Endothelial cell of hepatic sinusoid (primary cell): ENCODE data around the gene TMEM151A.

Experiments
- in situ Hi-C: cut with HindIII; loops from 2 replicates; pipeline ENCODE4 v1.10.0; 2017; ENCODE audit warnings: low sequenced_read_pairs

The TMEM151A gene

DNA sequence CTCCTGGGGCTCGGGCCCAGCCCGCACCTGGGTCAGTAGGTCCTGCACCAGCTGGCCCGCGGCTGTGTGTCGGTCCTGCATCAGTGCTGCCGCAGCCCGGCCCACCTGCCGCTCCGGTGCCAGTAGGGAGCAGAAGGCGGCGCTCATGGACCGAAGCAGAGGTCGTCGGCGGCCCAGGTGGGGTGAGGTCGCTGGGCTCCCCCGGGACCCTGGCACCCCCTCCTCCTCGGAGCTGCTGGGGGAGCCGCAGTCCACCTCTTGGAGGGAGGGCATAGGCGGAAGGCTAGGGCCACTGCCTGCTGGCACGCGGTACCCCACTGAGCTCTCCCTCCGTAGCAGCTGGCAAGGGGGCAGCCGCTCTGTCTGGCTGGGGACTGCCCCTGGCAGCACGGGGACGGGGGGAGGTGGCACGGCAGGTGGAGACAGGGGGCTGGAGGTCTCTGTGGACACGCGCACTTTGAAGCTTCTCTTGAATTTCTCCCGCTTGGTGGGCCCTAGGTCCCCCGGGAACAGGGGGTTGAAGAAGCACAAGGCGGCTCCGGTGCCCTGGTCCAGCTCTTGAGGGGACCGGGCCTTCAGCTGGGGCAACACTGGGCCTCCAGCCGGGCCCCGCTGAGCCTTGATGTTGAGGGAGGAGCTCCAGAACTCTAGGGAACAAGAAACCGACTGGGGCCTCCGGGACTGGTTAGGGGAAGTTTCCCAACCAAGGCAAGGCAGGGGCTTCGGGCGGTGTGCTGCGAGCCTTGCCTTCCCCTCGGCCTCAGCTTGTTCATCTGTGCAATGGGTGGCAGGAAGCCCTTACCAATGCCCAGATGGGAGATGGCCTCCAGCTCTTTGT is 43.1 kb downstream of the TMEM151A start:
- in situ Hi-C loops: loop anchor here (5.0 kb wide), 2 partner anchors 53 to 97 kb away; no protein-coding TSS in a partner anchor

DNA sequence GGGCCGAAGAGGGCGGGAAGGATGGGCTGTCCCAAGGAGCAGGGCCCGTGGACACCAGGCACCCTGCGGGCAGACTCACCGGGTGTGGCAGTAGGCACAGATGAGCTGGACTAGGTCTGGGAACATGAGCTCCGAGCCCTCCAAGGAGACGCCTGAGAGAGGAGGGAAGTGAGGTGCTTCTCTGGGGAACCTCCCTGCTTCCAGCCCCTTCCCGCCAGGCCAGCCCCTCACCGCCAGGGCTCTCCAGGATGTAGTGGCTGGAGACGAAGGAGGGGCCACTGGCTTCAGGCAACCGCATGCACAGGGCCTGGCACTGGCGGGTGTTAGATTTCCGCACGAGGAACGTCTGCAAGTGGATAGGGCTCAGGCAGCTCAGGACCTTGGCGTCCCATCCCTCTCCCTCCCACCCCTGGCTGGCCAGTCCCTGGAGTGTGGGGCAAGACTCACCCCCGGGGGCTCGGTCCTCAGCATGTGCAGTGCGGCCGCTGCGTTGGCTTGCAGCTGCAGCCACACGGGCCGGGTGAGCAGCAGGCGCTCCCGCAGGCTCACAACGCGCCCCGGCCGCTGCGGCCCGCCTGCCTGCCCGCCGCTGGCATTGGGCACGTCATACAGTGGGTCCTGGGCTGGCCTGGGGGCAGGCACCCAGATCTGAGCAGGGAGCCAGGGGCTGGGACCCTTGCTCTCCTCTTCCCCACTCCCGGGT is 44.0 kb downstream of the TMEM151A start:
- in situ Hi-C loops: no loop called here

DNA sequence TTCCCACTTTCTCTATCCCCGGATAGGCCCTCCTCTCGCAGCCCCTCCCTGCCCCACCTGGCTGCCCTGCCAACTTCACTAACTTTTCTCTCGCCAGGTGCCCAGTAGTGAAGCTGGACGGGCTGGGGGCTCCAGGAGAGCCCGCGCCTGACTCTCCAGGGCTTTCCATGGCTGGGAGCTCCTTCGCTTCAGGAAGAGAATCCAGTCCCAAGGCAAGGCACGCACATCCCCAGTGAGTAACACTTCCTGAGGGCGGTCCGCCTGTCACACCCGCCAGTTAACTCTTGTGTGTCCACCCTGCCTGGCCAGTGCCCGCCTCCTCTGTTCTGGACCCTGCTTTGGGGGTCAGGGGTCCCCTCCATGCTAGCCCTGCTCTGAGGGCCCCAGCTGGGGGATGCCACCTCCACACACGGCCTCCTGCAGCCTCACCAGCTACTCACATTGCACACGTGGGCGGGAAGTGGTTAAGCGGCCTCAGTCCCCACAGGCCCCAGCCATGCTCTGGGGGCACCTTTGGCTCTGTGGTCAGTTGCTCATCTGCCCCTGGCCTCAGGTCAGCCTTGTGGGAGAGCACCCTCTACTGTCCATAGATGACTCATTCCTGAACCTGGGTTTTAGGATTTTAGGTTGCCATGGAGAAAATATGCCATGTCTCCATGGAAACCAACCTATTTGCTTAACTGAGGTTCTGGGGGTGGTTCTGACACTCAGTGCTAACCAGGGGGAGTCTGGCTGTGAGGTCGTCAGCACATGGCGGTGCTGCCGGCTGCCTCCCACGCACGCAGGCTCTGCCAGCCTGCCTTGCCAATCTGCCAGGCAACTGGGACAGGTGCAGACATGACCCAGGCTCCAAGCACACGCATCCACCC is 44.8 kb downstream of the TMEM151A start, which contains the start of gene RIN1:
RIN1 (minus strand) TSS at position 201 of the 869 bp plus-strand sequence; CDS start at position 169, 32 bp downstream.
- in situ Hi-C loops: no loop called here

DNA sequence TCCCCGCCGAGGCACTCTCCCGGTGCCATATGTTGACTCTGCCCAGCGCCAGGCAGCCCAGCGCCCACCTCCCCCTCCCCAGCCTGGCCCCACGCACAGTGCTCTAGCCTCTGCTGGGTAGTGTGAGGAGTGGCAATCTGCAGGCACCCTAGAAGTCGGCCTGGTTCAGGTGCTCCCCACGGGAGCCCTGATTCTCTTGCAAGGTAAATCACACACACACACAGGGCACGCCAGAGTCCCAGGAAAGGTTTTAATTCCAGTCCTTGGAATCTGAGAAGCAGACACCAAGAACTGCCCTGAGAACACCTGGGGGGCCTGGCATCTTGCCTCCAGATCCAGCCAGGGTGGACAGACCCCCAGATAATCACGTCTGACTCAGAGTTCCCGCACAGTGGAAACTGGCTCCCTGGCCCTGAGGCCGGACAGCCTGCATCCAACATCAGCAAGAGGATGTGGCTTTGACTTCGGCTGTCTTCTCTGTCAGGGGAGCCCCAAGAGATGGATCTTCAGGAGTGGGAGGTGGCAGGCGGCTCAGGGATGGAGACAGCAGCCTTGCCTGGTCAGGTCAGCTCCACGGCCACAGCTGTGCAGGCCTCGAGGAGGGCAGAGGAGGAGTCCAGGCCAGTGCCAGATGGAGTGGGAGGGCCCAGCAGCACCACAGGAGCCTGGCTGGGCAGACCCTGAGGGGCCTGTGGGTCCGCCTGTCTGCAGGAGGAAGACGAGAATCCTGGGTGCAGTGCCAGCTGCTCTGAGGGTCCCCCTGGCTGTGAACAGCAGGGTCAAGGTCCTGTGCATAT is 45.6 kb downstream of the TMEM151A start:
- in situ Hi-C loops: no loop called here

DNA sequence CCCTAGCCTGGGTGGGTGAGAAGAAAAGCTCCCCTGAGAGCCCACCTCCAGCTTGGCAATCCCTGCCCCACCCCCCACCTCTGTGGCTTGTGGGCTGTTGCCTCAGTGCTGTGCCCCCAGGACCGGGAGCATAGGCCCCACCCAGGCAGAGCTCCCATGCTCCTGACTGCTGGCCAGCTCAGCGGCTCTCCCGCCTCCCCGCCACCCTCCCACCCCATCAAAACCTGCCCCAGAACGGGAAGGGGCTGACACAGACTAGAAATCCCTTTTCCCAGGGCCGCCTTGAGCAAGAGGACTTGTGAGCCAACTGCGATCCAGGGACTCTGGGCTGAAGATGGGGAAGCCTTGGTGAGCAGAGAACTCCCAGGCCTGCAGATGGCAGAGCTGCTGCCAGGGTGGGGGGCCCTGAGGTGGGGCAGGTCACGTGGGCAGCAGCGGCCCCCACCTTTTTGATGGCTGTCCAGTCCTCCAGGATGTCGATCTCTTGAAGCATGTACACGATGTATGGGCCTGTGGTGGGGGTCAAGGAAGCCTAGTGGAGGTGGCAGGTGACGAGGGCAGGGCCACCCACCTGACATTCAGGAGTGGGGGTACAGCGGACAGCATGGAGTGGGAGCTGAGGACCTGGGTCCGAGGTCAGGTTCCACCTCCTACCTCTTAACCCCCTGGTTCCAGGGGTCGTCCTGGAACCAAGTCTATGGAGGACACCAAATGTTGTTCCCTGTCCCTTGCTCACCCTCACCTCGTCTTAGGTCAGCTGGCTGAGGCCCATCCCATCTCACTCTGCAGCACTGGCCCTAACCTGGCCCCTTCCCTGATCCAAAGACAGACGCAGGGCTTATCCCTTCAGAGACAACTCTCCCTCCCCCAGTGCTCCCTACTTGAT is 46.8 kb downstream of the TMEM151A start:
- in situ Hi-C loops: no loop called here

DNA sequence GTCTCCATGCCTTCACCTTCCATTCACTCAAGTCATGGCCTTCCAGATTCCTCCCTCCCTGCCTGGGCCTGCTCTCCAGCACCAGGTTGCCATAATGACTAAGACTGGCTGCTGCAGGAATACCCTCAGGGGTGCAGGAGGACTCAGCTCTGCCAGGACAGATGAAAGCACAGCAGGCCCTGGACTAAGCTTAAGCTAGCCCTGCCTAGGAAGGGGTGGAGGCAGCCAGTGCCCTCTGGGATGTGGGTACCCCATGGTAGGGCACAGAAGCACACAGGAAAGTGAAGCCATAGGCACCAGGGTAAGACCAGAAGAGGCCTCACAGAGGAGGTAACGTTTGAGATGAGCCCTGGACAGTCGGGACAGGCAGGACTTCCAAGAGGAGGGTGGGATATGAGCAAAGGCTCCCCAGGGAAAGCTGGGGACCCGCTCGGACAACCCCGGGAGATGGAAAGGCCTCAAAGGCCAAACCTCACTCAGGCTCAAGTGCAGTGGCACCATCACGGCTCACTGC is 47.5 kb downstream of the TMEM151A start:
- in situ Hi-C loops: no loop called here

DNA sequence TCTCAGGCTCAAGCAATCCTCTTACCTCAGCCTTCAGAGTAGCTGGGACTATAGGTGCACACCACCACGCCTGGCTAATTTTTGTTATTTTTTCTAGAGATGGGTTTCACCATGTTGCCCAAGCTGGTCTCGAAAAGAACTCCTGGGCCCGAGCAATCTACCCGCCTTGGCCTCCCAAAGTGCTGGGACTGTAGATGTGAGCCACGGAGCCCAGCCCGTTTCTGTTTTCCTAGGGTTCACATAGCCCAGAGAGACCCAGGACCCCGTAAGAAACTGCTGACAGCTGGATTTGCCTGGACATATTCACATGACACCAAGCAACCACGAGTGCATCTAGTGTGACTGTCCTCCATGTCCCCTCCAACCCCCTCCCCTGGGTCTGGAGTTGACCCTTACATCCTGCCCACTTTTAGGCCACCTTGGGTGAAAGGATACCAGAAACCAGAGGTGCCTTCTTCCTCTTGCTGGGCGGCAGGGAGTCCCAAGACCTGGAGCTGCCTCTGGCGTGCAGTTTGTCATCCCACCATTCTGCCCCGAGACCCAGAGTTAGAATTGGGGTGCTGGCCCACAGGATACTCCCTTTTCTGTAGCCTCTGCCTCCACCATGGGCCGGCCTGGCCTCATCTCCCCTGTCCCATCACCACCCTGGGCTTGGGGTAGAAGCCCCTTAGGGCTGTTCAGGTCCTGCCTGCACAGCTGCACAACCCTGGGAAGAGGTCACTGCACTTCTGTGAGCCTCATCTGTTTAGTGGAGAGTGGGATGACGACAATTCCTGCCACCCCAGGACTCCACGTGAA is 48.2 kb downstream of the TMEM151A start:
- in situ Hi-C loops: no loop called here

DNA sequence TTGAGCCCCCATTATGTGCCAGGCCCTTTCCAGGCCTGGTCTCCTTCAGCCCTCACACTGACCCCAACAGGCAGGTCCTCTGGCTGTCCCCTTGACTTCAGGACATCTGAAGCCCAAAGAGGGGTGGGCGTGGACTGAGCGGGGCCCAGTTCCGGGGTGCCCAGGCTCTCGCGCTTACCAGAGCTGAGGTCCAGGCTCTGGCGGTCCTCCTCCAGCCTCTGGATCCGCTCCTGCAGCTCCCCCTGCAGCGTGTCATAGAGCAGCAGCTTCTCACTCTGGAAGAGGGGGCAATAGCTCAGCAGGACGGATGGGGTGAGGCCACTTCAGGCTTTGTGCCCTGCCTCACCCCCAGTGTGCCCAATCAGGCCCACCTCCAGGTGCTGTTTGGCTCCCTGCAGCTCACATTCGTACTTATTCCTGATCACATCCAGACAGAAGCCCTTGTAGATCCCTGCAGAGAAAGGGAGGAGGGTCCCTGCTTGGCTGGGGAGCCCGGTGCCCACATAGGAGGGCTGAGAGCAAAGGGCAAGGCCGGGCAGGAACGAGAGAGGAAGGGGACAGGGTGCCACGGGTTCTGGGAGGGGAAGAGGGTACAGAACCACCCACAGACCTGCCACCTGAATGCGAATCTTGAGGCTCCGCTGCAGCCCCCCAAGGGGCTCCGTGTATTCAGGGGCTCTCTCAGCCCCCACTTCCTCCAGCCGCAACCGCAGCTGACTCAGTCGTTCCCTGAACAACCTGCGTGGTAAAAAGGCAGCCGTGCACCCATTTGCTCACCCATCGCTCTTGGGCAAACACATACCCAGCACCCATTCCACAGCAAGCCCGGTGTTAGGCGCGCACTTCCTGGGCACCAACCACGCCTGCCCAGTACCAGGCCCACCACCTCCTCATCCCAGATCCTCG is 49.2 kb downstream of the TMEM151A start:
- in situ Hi-C loops: no loop called here

DNA sequence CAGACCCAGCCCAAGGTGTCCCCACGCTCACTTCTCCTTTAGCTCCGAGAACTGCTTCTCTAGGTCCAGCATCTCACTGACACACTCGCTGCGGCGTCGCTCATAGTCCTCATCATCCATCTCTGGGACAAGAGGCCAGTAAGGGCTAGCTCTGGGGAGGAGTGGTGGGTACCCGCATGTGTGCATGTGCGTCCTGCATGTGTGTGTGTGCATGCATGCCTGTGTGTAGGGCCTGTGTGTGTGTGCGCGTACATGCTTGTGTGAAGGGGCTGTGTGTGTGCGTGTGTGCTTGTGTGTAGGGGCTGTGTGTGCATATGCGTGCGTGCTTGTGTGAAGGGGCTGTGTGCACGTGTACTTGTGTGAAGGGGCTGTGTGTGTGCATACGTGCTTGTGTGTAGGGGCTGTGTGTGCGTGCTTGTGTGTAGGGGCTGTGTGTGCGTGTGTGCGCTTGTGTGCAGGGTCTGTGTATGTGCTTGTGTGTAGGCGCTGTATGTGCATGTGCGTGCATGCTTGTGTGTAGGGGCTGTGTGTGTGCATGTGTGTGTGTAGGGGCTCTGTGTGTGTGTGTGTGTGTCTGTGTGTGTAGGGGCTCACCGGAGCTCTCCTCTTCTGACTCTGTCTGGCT is 49.9 kb downstream of the TMEM151A start:
- in situ Hi-C loops: no loop called here

DNA sequence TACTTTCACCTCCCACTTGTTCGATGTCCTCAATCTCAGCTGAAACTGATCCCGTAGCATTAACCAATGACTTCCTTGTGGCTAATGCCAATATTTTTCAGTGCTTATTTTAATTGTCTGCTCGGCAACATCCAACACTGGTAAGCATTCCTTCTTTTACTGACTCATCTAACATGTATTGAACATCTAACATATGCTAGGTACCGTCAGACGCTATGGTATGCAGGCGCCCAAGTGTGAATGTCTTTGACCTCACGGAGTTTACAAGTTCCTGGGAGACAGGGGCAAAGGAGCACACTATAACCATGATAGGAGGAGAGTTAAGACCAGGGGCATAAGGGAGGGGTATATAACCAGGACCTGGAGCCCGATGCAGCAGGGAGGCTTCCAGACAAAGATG is 51.5 kb downstream of the TMEM151A start:
- in situ Hi-C loops: no loop called here

DNA sequence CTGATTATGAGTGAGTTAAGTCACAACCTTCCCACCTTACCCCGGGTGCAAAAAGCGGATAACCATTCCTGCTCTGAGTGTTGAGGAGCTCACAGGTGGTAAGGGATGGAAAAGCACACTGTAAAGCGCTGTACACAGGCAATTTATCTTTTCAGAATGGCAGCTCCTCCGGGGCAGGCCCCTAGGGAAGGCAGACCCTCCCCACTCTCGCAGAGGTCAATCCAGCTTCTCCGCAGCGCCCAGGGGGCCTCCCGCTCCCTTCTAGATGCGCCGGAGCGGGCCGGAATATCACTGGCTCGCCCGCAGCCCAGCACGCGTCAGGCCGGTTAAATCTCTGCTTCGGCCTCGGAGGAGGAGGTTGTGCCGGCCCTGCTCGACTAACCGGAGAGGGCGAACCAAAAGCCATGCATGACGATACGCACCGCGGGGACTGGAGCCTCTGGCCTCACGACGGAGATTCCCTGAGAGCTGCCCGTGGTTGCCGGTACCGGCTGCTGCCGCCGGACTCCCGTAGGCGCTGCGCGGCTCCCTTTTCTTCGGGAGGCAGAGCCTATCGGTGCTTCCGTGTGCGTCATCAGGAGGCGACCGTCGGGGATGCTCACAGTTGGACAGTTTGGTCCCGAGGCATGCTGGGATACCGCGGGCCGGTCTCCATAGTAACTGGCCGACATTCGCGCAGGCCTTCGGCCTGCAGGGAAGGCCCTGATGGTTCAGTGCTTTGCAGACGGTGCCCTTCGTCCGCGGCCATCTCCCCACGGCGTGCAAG is 53.0 kb downstream of the TMEM151A start, which contains the start of gene BRMS1:
BRMS1 (minus strand) TSS at position 555 of the 766 bp plus-strand sequence. CDS start 2,870 bp downstream, outside the sequence.
- in situ Hi-C loops: no loop called here

DNA sequence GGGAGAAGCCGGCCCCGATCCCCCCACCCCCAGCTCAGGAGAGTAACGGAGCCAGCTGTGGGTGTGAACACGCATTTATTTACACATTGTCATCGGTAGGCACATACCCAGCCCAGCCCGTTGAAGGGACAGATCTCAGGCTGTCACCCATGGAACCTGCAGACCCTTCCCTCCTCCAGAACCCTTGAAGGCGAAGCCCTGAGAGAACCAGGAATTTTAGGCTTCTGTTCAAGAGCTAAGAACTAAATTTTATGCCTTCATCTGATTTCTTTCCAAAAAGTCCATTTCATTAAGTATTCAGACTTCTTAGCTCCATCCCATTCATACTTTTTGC is 53.6 kb downstream of the TMEM151A start:
- in situ Hi-C loops: no loop called here
